HG03520 (cell line): ENCODE measurements around the gene PGAM5.
"Not testable (repeated sequence)": the region's sequence is repeated elsewhere in the genome, so short reads cannot be mapped to it uniquely, and the experiment has no call there.

Source experiments
- ATAC-seq: cut with Tn5 transposase; IDR thresholded peaks from one replicate; pipeline ENCODE4 v1.9.1; 2021; ENCODE audit warnings: mild to moderate bottlenecking, moderate library complexity; ENCODE audit not compliant: unreplicated experiment

The PGAM5 gene

DNA sequence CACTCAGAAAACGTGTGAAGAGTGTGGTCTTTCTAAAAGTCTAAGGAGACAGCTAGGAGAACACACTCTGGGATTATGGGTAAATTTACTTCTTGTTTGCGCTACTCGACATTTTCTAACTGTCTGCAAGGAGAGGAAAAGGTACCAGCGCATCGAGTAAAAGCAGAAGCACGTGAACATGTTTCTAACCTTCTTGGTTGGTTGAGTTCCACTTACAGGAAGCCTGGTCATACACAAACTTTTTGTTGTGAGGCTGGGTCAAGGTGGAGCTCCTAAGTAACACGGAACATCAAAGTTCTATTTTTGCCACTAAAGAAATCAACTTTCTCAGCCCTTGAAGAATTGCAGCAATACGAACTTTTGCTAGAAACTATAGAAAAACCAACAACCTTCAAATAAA, 31.0 kb downstream of the PGAM5 start:
- ATAC-seq: no peak

DNA sequence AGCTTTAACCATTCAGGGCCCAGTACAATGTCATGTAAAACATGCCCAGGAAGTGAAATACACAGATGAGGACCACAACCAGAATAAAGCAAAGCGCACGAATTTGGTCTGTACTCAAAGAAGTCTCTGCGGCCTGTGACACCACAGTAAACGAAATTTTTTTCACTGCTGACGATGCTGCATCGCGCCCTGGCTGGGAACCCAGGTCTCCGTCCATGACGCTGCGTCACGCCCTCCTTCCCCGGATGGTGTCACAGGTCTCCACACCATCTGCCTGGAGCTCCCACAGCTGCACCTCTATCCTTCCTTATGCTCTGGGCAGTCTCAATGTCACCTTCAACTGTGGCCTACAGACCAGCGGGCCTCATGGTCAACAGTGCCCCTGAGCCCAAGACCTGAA, 33.2 kb downstream of the PGAM5 start:
- ATAC-seq: no peak

GRCh38 chr12:132746613-132747012, 36.0 kb downstream of the PGAM5 start:
- ATAC-seq: no peak

GRCh38 chr12:132747395-132747794, 36.8 kb downstream of the PGAM5 start:
- ATAC-seq: no peak

- no peak for ATAC-seq
Observed at GRCh38 chr12:132747896-132748295, 37.3 kb downstream of the PGAM5 start.

GRCh38 chr12:132748319-132748718, 37.7 kb downstream of the PGAM5 start:
- no peak for ATAC-seq

DNA sequence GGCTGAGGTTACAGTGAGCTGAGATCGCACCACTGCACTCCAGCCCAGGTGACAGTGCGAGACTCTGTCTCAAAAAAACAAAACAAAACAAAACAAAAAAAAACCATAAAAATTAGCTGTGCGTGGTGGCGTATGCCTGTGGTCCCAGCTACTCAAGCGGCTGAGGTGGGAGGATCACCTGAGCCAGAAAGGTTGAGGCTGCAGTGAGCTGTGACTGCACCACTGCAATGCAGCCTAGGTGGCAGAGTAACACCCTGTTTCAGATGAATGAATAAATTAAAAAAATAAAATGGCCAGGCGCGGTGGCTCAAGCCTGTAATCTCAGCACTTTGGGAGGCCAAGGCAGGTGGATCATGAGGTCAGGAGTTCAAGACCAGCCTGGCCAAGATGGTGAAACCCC, 43.0 kb downstream of the PGAM5 start:
- ATAC-seq: not testable (repeated sequence)

DNA sequence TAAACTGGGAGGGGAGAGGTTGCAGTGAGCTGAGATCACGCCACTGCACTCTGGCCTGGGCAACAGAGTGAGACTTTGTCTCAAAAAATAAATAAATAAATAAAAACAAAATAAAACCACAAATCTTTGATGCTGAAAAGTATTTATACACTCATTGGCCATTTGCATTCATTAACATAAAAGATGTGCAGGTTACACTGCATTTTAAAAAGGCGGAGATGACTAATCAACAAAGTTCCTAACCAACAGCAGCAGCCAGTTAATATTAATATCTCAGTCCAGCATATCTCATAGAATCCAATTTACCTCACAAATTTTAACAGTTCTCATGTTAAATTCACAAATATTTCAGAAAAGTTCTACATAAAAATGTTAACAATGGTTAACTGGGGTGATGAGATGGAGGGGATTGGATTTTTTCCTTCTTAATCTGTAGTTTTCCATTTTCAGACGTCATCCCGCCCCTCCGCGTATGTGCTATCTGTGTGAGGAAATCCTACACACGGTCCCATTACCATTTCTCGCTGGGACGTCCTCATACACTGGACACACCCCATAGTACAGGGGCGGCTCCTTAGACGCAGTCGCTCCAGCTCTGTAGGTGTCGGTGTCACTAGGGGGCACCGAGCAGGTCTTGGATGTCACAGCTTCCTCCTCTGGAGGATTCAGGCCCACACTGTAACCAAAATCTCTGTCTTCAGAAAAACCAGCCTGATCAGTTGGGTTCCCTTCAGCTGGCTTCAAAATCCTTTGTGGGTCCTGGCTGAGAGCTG, 43.7 kb downstream of the PGAM5 start:
- ATAC-seq: no peak

GRCh38 chr12:132758825-132759224, 48.2 kb downstream of the PGAM5 start:
- ATAC-seq: not testable (repeated sequence)

DNA sequence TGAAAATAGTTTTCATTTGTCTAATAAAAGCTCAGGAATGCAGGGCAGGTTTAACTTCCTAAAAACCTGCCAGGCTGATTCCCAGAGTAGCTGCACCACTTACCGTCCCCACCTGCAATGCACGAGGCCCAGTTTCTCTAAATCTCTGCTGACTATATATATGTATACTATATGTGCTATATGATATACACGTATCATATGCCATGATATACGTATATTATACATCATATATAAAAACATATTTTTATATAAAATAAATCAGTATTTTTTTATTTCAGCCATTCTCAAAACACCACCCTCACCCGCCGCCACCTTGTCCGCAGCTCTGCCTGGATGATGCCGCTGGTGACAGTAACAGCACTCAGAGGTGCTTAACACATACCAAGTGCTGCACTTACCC, 48.7 kb downstream of the PGAM5 start:
- no peak for ATAC-seq

DNA sequence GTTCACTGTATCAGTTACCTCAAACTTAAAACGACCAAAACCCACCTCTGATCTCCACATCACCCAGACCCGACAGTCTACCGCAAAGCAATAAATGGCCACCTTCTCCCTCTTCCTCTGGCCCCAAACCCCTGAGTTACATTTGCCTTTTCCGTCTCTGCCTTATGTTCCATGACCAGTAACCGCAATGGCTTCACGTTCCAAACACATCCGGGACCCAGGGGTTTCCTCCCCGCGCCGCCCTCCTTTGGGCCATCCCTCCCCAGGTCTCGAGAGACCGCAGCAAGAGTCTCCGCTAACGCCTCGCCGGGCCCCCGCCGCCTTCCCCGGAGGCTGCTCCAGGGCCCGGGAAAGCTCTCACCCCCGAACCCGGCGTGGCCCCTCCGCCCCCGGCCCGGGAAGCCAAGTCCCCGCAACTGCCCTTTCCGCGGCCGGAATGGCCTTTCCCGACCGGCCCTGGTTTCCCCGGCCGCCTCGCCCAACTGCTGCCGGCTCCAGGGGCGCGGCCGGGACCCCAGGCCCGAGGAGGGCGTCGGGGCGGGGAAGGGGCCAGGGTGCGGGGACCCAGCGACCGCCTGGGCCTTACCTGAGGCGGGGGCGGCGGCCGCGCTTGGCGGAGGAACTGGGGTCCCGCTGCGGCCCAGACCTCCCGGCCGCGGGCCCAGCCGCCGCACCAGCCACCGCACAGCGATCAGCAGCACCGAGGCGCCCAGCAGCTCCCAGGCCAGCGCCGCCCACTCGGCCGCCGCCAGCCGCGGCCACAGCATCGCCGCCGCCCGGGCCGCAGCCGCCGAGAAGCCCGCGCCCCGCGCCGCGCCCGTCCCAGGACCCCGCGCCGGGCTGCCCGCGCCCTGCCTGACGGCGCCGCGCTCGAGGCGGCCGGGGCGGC, 50.6 kb downstream of the PGAM5 start, which contains the start of gene ANKLE2:
Gene ANKLE2 (minus strand): TSS at position 801 of the 889 bp plus-strand sequence. CDS start 34 bp downstream, at position 767.
- peak; percentile 40 for ATAC-seq

- peak; percentile 74 for ATAC-seq
Observed at GRCh38 chr12:132761921-132762583, 51.4 kb downstream of the PGAM5 start.

DNA sequence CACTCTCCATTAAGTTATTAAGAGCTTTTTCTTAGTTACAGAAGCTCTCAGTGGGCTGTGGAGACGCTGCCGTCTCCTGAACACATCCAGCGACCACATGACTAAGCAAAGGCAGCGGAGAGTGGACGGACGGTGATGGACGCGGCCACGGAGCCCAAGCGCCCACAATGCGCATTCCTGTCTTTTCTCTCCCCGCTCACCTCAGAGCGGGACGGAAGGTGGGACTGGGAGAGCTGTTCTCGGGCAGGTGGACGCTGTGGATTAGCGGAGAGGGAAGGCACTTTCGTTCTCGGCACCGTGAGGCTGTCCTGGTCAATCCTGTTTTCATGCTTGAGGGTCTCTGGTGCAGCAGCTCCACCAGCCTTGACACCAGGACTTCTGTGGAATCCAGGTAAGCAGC, 53.6 kb downstream of the PGAM5 start:
- ATAC-seq: no peak

DNA sequence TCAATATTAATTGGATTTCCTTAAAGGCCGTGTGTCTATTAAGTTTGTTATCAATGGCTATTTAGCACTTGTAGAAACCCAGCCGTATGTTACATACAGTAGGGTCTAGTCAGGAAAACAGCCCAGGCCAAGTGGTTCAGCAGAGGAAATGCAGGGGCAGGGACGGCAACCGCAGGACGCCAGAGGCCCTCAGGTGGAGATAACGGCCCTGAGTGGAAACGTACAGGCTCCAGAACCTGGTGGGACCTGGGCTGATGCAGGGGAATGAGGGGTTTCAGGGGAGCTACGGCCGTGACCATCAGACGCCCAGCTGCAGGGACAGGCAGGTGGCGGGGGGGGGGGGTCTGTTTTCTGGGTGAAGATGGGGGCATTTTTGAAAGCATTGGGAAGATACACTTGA, 54.7 kb downstream of the PGAM5 start:
- ATAC-seq: no peak

DNA sequence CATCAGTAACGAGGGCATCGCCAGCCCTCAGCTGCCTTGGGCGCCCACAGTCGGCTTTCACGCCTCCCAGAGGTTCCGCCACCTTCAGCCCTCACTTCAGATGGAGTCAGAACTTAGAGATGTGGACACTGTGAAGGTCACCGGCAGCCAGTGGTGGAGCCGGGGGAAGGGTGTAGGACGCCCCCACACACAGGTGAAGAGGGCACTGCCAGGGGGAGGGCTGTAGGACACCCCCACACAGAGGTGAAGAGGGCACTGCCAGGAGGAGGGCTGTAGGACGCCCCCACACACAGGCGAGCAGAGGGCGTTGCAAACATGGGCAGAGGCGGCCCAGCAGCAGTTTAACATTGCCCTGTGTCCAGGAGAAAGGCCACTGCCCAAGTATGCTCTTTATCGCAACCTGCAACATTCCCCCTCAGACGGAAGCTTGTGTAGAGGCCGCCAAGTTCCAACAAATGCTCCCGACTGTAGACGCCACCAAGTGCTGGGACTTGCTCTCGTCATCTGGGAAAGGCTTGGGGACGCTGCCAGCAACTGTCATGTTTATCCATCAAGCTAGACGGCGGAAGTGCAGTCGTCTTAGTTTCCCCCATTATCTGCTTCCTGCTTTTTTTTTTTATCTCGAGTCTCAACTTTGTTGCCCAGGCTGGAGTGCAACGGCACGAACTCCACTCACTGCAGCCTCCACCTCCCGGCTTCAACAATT, 55.9 kb downstream of the PGAM5 start:
- no peak for ATAC-seq

DNA sequence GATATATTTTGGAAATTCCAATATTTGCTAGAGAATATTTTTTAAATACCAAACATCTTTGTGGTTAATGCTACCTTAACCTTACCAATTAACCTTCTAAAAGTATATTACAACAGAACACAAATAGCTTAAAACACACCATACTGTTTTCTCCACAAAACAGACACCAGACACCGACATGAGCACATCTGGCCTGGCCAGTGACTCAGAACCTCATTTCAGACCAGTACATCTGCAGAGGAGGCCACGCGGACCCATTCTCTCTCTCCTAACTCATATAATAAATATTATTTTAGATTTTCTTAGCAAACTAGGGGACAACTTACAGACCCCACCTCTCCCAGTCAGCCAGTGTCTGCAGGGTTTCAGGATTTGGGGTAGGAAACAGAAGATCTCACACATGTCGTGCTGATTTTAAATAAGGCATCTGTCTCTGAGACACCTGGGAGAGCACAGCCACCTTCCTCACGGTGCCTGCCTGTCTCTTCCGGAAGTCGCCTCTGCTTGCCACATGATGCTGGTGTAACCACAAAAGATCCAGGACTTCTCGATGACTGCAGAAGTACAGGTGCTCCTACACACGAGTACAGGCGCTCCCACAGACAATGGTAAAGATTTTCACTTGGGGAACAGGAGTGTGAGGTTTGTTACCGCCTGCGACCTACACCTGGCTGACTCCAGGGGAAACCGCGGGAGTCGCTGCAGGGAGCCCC, 60.6 kb downstream of the PGAM5 start:
- peak; percentile 47 for ATAC-seq
